IMR-90 (cell line): ENCODE results near the gene NAA11. TPM values are rescaled to one million over a fixed set of nuclear protein-coding genes. Genes with fewer than 3 reads are reported as not detected.

Source experiments
- ATAC-seq: fragments of 200-7000 bp; cut with Tn5 transposase; 2 replicates; pipeline ENCODE4 v1.9.1; 2020; ENCODE audit warnings: low read depth, mild to moderate bottlenecking, moderate library complexity
- BruUV-seq: library from RNA; stranded (reverse); fragments of 400-500 nt; replicated peaks from 2 replicates; lab custom pipeline; 2021; lab: Mats Ljungman, UMichigan
- CTCF ChIA-PET: fragments of 300-600 bp; formaldehyde crosslinking; extraction: SDS; loops from one replicate; lab custom pipeline; 2021; ENCODE audit warnings: antibody characterized with exemption; lab: Yijun Ruan, JAX
- POLR2A ChIA-PET: fragments of 300-600 bp; sonication (Branson Sonifier 250); formaldehyde crosslinking; loops from one replicate; lab custom pipeline; 2022; ENCODE audit warnings: antibody characterized with exemption; ENCODE audit not compliant: unreplicated experiment; lab: Charles Lee
- DNase-seq: peaks from one replicate; pipeline ENCODE4 v3.0.0; 2013
- H2AFZ ChIP-seq: replicated peaks from 2 replicates; pipeline ENCODE3; 2013; ENCODE audit warnings: low read length, mild to moderate bottlenecking; ENCODE audit not compliant: poor library complexity
- H2AK5ac ChIP-seq: 2 replicates; pipeline ENCODE4 v1.6.1; 2013; ENCODE audit warnings: low read depth, low read length, inconsistent platforms
- H2AK9ac ChIP-seq: replicated peaks from 2 replicates; pipeline ENCODE3; 2013; ENCODE audit warnings: mild to moderate bottlenecking, low read depth, low read length, moderate library complexity; ENCODE audit not compliant: poor library complexity
- H2BK120ac ChIP-seq: 2 replicates; pipeline ENCODE4 v1.6.1; 2013; ENCODE audit warnings: low read depth, low read length, inconsistent platforms
- H2BK15ac ChIP-seq: 3 replicates; pipeline ENCODE4 v1.6.1; 2013; ENCODE audit warnings: low read depth, low read length, inconsistent platforms
- H2BK20ac ChIP-seq: 2 replicates; pipeline ENCODE4 v1.6.1; 2013; ENCODE audit warnings: low read depth, mild to moderate bottlenecking, inconsistent platforms, low read length, moderate library complexity
- H2BK5ac ChIP-seq: 2 replicates; pipeline ENCODE4 v1.6.1; 2013; ENCODE audit warnings: mild to moderate bottlenecking, low read depth, low read length, inconsistent platforms; ENCODE audit not compliant: poor library complexity, severe bottlenecking
- H3K14ac ChIP-seq: replicated peaks from 2 replicates; pipeline ENCODE4 v1.6.1; 2013; ENCODE audit warnings: low read depth, low read length, inconsistent platforms
- H3K18ac ChIP-seq: 2 replicates; pipeline ENCODE4 v1.6.1; 2013; ENCODE audit warnings: low read depth, low read length, control low read depth
- H3K23ac ChIP-seq: 2 replicates; pipeline ENCODE4 v1.6.1; 2013; ENCODE audit warnings: low read depth, low read length, inconsistent platforms
- H3K27ac ChIP-seq: 2 replicates; pipeline ENCODE4 v1.5.1; 2013; ENCODE audit warnings: mild to moderate bottlenecking, control low read depth, low read length; ENCODE audit not compliant: insufficient read depth
- H3K27me3 ChIP-seq: 2 replicates; pipeline ENCODE4 v1.6.1; 2013; ENCODE audit warnings: low read length; ENCODE audit not compliant: control insufficient read depth, insufficient read depth
- H3K36me3 ChIP-seq: 2 replicates; pipeline ENCODE4 v1.6.1; 2013; ENCODE audit warnings: low read length, mixed read lengths; ENCODE audit not compliant: control insufficient read depth, insufficient read depth
- H3K4ac ChIP-seq: 2 replicates; pipeline ENCODE4 v1.6.1; 2013; ENCODE audit warnings: low read depth, low read length, inconsistent platforms
- H3K4me1 ChIP-seq: 2 replicates; pipeline ENCODE4 v1.6.1; 2013; ENCODE audit warnings: low read length, mixed read lengths; ENCODE audit not compliant: control insufficient read depth, insufficient read depth
- H3K4me2 ChIP-seq: 2 replicates; pipeline ENCODE4 v1.6.1; 2013; ENCODE audit warnings: low read depth, mild to moderate bottlenecking, control low read depth, low read length, moderate library complexity
- H3K4me3 ChIP-seq: 2 replicates; pipeline ENCODE4 v1.5.1; 2013; ENCODE audit warnings: low read depth, mild to moderate bottlenecking, control low read depth, low read length, moderate library complexity; ENCODE audit not compliant: insufficient read depth
- H3K56ac ChIP-seq: 2 replicates; pipeline ENCODE4 v1.6.1; 2013; ENCODE audit warnings: low read length, inconsistent platforms; ENCODE audit not compliant: insufficient read depth; ENCODE audit errors: extremely low read depth
- H3K79me1 ChIP-seq, 2 experiments: 2 replicates each; pipeline ENCODE4 v1.6.1; 2013; ENCODE audit warnings: low read length in 2 of 2, inconsistent platforms in 1 of 2, low read depth in 1 of 2
- H3K9ac ChIP-seq: 2 replicates; pipeline ENCODE4 v1.6.1; 2013; ENCODE audit warnings: low read depth, low read length, control low read depth
- H3K9me1 ChIP-seq: 2 replicates; pipeline ENCODE4 v1.6.1; 2013; ENCODE audit warnings: low read length, inconsistent platforms; ENCODE audit not compliant: insufficient read depth
- H3K9me3 ChIP-seq: 2 replicates; pipeline ENCODE4 v1.6.1; 2013; ENCODE audit warnings: low read length; ENCODE audit not compliant: control insufficient read depth, insufficient read depth
- H4K20me1 ChIP-seq: 2 replicates; pipeline ENCODE4 v1.6.1; 2013; ENCODE audit warnings: low read length, inconsistent platforms; ENCODE audit not compliant: insufficient read depth
- H4K5ac ChIP-seq: 2 replicates; pipeline ENCODE4 v1.6.1; 2013; ENCODE audit warnings: mild to moderate bottlenecking, low read depth, low read length, control low read depth
- H4K8ac ChIP-seq, 2 experiments: 2 replicates each; pipeline ENCODE4 v1.6.1; 2013; ENCODE audit warnings: low read depth in 2 of 2, low read length in 2 of 2, control low read depth in 1 of 2, inconsistent platforms in 1 of 2
- H4K91ac ChIP-seq: 2 replicates; pipeline ENCODE4 v1.6.1; 2013; ENCODE audit warnings: low read depth, low read length, inconsistent platforms; ENCODE audit not compliant: insufficient read depth
- BHLHE40 ChIP-seq: fragments of 150-350 bp; IDR thresholded peaks from 2 replicates; pipeline ENCODE4 v1.6.1; 2016; ENCODE audit warnings: mild to moderate bottlenecking, low read depth, low read length
- CEBPB ChIP-seq: IDR thresholded peaks from 2 replicates; pipeline ENCODE4 v1.6.1; 2012; ENCODE audit warnings: low read depth, low read length, improper control_type of control experiment
- CHD1 ChIP-seq: IDR thresholded peaks from 2 replicates; pipeline ENCODE4 v1.6.1; 2012; ENCODE audit warnings: low read depth, low read length, improper control_type of control experiment
- FOS ChIP-seq: fragments of 150-350 bp; IDR thresholded peaks from 2 replicates; pipeline ENCODE4 v1.6.1; 2016; ENCODE audit warnings: low read depth, low read length
- MAFK ChIP-seq: IDR thresholded peaks from 2 replicates; pipeline ENCODE4 v1.6.1; 2012; ENCODE audit warnings: low read depth, low read length, improper control_type of control experiment
- MAZ ChIP-seq: IDR thresholded peaks from 2 replicates; pipeline ENCODE4 v1.6.1; 2012; ENCODE audit warnings: low read depth, mild to moderate bottlenecking, low read length, improper control_type of control experiment, moderate library complexity, borderline replicate concordance
- MXI1 ChIP-seq: IDR thresholded peaks from 2 replicates; pipeline ENCODE4 v1.6.1; 2012; ENCODE audit warnings: low read depth, mild to moderate bottlenecking, low read length, moderate library complexity, borderline replicate concordance
- NFE2L2 ChIP-seq: fragments of 150-350 bp; IDR thresholded peaks from 2 replicates; pipeline ENCODE4 v1.6.1; 2016; ENCODE audit warnings: low read depth, mild to moderate bottlenecking, low read length
- POLR2A ChIP-seq: IDR thresholded peaks from 2 replicates; pipeline ENCODE4 v1.6.1; 2012; ENCODE audit warnings: mild to moderate bottlenecking, low read depth, low read length
- RAD21 ChIP-seq: IDR thresholded peaks from 2 replicates; pipeline ENCODE4 v1.6.1; 2012; ENCODE audit warnings: low read length, improper control_type of control experiment
- RCOR1 ChIP-seq: IDR thresholded peaks from 2 replicates; pipeline ENCODE4 v1.6.1; 2012; ENCODE audit warnings: mild to moderate bottlenecking, low read length, improper control_type of control experiment; ENCODE audit not compliant: insufficient replicate concordance
- RFX5 ChIP-seq: IDR thresholded peaks from 2 replicates; pipeline ENCODE4 v1.8.0; 2012; ENCODE audit warnings: low read depth, mild to moderate bottlenecking, low read length, moderate library complexity
- SMC3 ChIP-seq: fragments of 150-350 bp; IDR thresholded peaks from 2 replicates; pipeline ENCODE4 v1.6.1; 2016; ENCODE audit warnings: low read depth, mild to moderate bottlenecking, antibody characterized with exemption, low read length, moderate library complexity
- WGBS, 2 experiments: methylation state at CpG; one replicate each; pipeline versions ENCODE4 v1.1.5 to v1.1.7; 2013; ENCODE audit warnings: missing lambda C conversion rate in 2 of 2; ENCODE audit not compliant: insufficient read length in 1 of 2; ENCODE audit errors: extremely low coverage in 2 of 2; 5-methylcytosine and 5-hydroxymethylcytosine counted together
- dilution Hi-C: fragments of 300-500 bp; cut with HindIII; formaldehyde crosslinking; loops from one replicate; pipeline ENCODE4 v1.14.3; 2018; ENCODE audit warnings: low sequenced_read_pairs; ENCODE audit not compliant: unreplicated experiment
- in situ Hi-C: fragments of 300-500 bp; cut with MboI; formaldehyde crosslinking; loops from 3 replicates; pipeline ENCODE4 v1.14.3; 2019; ENCODE audit warnings: low sequenced_read_pairs, inconsistent platforms, mixed read lengths
- intact Hi-C: fragments of 100-400 bp; cut with micrococcal nuclease; formaldehyde crosslinking; loops from 2 replicates; pipeline ENCODE4 v1.10.0; 2022
- polyA plus RNA-seq, 3 experiments: library from polyadenylated mRNA; depleted of rRNA; stranded (reverse); fragments of >200 nt; gene quantifications; 2 replicates each; pipeline ENCODE4 v1.2.3, GENCODE V29; 2012; ENCODE audit warnings: low replicate concordance in 1 of 3
- total RNA-seq: library from RNA; depleted of rRNA; stranded (reverse); fragments of >200 nt; gene quantifications from 2 replicates; pipeline ENCODE4 v1.2.3, GENCODE V29; 2012
- TF ChIP-seq, protein P1 (sequence below): conservative IDR thresholded peaks from 2 replicates; pipeline ENCODE4 v1.5.1; 2012; ENCODE audit warnings: mild to moderate bottlenecking, low read depth, low read length, improper control_type of control experiment
- TF ChIP-seq, protein P2 (sequence below): fragments of 150-350 bp; IDR thresholded peaks from 2 replicates; pipeline ENCODE4 v1.6.1; 2016; ENCODE audit warnings: low read depth, mild to moderate bottlenecking, low read length, moderate library complexity, borderline replicate concordance
- TF ChIP-seq, protein P3 (sequence below): fragments of 150-350 bp; IDR thresholded peaks from 2 replicates; pipeline ENCODE4 v1.6.1; 2017; ENCODE audit warnings: mild to moderate bottlenecking, antibody characterized with exemption, low read length, low read depth

NAA11 gene
- total and polyA plus RNA-seq, 2 of the 4 experiments (the other 2 are of a cell fraction) = not detected

DNA sequence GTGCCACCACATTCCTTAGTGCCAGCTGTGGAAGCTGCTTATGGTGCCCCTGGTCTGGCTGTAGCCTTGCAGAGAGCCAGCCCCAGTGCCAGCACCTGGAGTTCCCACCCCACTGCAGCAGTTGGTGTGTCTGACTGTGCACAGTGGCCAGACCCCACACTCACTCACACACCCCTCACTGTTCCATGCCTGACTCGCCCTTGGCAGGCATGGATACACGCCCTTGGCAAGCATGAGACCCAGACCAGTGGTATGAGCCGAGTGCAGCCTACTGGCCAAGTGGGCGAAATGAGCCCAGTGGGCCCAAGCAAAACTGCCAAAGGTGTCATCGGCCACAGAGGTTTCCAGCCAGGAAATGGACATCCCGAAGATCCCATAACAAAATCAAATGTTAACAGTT, 27.4 kb downstream of the NAA11 start:
- Histone ChIP-seq H3K4me2 (no peak overlapping the region), H3K4ac (no peak overlapping the region), H3K36me3 (no peaks in the 10 kb centered on the region), H3K9me1 (no peaks in the 10 kb centered on the region), H3K4me3 (no peak overlapping the region), H3K27me3 (no peaks in the 10 kb centered on the region), H3K79me1 (no peaks in the 10 kb centered on the region), H4K20me1 (no peaks in the 10 kb centered on the region), H4K5ac (no peak overlapping the region), H3K18ac (no peak overlapping the region), H3K9me3 (no peaks in the 10 kb centered on the region), H3K56ac (no peak overlapping the region), H4K8ac (no peak overlapping the region), H4K91ac (no peak overlapping the region), H3K4me1 (no peaks in the 10 kb centered on the region), H2BK120ac (no peak overlapping the region), H2AK5ac (no peak overlapping the region), H2BK20ac (no peak overlapping the region), H2BK5ac (no peak overlapping the region), H2AFZ (no peak overlapping the region), H2BK15ac (no peak overlapping the region), H3K27ac (no peak overlapping the region), H3K9ac (no peak overlapping the region), H3K23ac (no peak overlapping the region), H3K14ac (no peak overlapping the region), H2AK9ac (no peak overlapping the region)
- no peak for TF ChIP-seq MXI1
- TF ChIP-seq, protein P1, sequence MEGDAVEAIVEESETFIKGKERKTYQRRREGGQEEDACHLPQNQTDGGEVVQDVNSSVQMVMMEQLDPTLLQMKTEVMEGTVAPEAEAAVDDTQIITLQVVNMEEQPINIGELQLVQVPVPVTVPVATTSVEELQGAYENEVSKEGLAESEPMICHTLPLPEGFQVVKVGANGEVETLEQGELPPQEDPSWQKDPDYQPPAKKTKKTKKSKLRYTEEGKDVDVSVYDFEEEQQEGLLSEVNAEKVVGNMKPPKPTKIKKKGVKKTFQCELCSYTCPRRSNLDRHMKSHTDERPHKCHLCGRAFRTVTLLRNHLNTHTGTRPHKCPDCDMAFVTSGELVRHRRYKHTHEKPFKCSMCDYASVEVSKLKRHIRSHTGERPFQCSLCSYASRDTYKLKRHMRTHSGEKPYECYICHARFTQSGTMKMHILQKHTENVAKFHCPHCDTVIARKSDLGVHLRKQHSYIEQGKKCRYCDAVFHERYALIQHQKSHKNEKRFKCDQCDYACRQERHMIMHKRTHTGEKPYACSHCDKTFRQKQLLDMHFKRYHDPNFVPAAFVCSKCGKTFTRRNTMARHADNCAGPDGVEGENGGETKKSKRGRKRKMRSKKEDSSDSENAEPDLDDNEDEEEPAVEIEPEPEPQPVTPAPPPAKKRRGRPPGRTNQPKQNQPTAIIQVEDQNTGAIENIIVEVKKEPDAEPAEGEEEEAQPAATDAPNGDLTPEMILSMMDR = no peak
- TF ChIP-seq CEBPB = no peak
- TF ChIP-seq POLR2A = no peak
- TF ChIP-seq FOS = no peak
- no peak for TF ChIP-seq MAFK
- TF ChIP-seq BHLHE40 = no peak
- TF ChIP-seq CHD1 = no peak
- no peak for TF ChIP-seq NFE2L2
- TF ChIP-seq RCOR1 = no peak
- TF ChIP-seq RAD21 = no peak
- no peak for TF ChIP-seq SMC3
- TF ChIP-seq, protein P2, sequence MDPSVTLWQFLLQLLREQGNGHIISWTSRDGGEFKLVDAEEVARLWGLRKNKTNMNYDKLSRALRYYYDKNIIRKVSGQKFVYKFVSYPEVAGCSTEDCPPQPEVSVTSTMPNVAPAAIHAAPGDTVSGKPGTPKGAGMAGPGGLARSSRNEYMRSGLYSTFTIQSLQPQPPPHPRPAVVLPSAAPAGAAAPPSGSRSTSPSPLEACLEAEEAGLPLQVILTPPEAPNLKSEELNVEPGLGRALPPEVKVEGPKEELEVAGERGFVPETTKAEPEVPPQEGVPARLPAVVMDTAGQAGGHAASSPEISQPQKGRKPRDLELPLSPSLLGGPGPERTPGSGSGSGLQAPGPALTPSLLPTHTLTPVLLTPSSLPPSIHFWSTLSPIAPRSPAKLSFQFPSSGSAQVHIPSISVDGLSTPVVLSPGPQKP = no peak
- no peak for TF ChIP-seq RFX5
- TF ChIP-seq, protein P3, sequence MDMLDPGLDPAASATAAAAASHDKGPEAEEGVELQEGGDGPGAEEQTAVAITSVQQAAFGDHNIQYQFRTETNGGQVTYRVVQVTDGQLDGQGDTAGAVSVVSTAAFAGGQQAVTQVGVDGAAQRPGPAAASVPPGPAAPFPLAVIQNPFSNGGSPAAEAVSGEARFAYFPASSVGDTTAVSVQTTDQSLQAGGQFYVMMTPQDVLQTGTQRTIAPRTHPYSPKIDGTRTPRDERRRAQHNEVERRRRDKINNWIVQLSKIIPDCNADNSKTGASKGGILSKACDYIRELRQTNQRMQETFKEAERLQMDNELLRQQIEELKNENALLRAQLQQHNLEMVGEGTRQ = no peak
- no peak for TF ChIP-seq MAZ
- no TSS peak for BruUV-seq
- WGBS, 2 experiments = 100% methylated on average over 1 of the region's 6 CpGs; no CpG with 5 or more reads in 1 of the 2 experiments
- dilution Hi-C loops (no loop called here), in situ Hi-C loops (no loop called here), intact Hi-C loops (no loop called here)
- CTCF ChIA-PET = no interaction called here
- ATAC-seq (no peak), DNase-seq (no peak)
- POLR2A ChIA-PET = no interaction called here
